Measurements from ENCODE around the gene SMIM41.

SMIM41 gene

DNA sequence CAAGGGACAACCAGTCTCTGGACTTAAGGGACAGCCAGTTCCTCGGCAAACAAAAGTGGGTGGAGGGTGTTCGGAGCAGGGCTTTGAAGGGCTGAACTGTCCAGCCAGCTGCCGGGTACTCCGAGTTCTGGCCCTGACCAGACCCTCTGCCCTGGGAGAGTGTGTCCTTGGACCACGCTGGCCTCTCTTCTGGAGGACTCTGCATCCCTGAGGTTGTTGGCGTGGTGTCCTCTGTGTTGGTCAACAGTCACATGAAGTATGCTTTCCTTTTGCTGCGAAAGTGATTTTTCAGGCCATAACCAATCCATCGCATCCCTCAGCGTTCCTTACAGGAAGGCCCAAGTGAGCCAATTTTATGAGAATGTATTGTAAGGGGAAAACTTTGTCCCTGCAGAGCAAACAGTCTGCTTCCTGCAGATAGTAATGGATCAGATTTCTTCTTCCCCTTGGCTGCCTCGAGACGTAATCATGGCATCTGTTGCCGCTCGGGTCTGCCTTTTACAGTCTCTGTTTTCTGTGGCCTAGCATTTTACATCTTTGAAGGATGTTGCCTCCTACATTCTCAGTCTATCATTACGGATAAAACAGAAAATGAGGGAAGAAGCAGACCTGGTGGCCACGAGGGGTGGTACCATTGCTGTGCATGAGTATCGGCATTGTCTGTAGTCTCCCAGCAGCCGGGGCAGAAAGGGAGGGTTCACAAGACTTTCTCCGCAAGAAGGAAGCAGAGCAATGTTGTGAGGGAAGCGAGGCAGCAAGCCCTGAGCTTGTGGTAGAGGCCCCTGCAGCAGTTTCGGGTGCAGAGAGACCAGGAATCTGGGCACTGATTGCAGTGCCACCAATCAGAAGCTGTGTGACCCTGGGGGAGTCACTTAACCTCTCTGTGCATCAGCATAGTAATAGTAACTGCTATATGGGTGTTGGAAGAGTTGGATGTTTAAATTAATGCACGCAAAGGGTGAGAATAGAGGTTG lies 47.4 kb downstream of the SMIM41 start:
- no peak overlapping the region for H2AFZ ChIP-seq (ENCODE audit: insufficient read depth, low read length, poor library complexity)
- no peak overlapping the region for H3K4me3 ChIP-seq (ENCODE audit: low read depth, low read length)
- no peak overlapping the region for H3K27ac ChIP-seq (ENCODE audit: low read depth, low read length)
- DNase-seq: no peak
- no peaks in the 10 kb centered on the region for H3K36me3 ChIP-seq (ENCODE audit: control insufficient read depth in 1 of 2, insufficient read depth in 2 of 2, low read length in 2 of 2)
- no peak overlapping the region for H3K9ac ChIP-seq (ENCODE audit: low read length)
- H3K27me3 ChIP-seq (ENCODE audit: insufficient read depth, low read length): no peaks in the 10 kb centered on the region
- no peak overlapping the region for H3K23ac ChIP-seq (ENCODE audit: low read length)
- H2BK5ac ChIP-seq (ENCODE audit: low read depth, low read length, poor library complexity): no peak overlapping the region
- H3K4ac ChIP-seq (ENCODE audit: low read depth, low read length): no peak overlapping the region
- no peak overlapping the region for H4K8ac ChIP-seq (ENCODE audit: low read depth, low read length)
- H3K79me2 ChIP-seq (ENCODE audit: control insufficient read depth, insufficient read depth, low read length, poor library complexity): no peaks in the 10 kb centered on the region
- H3K14ac ChIP-seq (ENCODE audit: low read length): no peak overlapping the region
- no peak overlapping the region for H3K18ac ChIP-seq (ENCODE audit: low read length)
- H2BK12ac ChIP-seq (ENCODE audit: low read length): no peak overlapping the region
- peaks cover 4% of the 10 kb centered on the region for H3K9me3 ChIP-seq (ENCODE audit: insufficient read depth, low read depth, low read length)
- no peak overlapping the region for H2AK5ac ChIP-seq (ENCODE audit: low read length)
- WGBS (ENCODE audit: extremely low coverage, insufficient coverage, insufficient read length): no CpG with 5 or more reads among the region's 21 CpGs
- no peak overlapping the region for H3K4me2 ChIP-seq (ENCODE audit: low read length)
- no peak overlapping the region for H4K12ac ChIP-seq (ENCODE audit: low read depth, low read length)
- peaks cover 10 to 14% of the 10 kb centered on the region in 2 experiments for H3K4me1 ChIP-seq (ENCODE audit: control insufficient read depth in 1 of 2, insufficient read depth in 2 of 2, low read length in 2 of 2)
- H3K79me1 ChIP-seq (ENCODE audit: low read length): no peaks in the 10 kb centered on the region
- no peak overlapping the region for H2BK120ac ChIP-seq (ENCODE audit: insufficient read depth, low read length, poor library complexity)
- H4K91ac ChIP-seq (ENCODE audit: low read depth, low read length): no peak overlapping the region

DNA sequence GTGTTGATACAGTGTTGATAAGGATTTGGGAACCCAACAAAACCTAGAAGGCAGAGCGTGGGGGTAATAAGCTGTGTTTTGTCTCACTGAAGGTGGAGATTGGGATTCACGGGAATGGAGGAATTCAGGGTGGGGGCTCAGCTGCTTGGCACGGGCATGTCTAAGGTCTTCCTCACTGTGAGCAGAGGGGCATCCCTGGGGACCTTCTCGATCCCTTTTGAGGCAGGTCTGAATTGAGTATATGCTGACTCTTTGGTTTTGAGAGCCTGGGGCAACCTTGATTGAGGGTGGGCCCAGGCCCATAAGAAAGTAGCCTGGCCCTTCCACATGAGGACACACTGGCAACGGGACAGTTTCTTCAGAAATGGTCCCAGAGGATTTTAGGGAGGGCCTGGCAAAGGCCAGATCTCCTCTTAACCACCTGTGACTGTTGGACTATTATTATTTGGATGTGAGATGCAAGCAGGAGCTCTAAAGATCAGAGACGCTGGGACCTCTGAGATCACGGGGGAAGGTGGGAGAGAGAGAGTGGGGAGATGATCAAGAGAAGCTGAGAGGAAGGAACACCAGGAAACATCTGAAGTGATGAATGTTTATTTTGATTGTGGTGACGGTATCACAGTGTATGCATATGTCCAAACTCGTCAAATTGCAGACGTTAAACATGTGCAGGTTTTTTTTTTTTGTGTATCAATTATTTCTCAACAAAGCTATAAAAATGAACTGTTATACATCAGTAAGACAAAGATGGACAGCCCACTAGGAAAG lies 48.4 kb downstream of the SMIM41 start:
- no peak overlapping the region for H2BK120ac ChIP-seq (ENCODE audit: insufficient read depth, low read length, poor library complexity)
- H2AFZ ChIP-seq (ENCODE audit: insufficient read depth, low read length, poor library complexity): no peak overlapping the region
- peaks cover 10 to 14% of the 10 kb centered on the region in 2 experiments for H3K4me1 ChIP-seq (ENCODE audit: control insufficient read depth in 1 of 2, insufficient read depth in 2 of 2, low read length in 2 of 2)
- H3K4me2 ChIP-seq (ENCODE audit: low read length): no peak overlapping the region
- no peaks in the 10 kb centered on the region for H3K79me1 ChIP-seq (ENCODE audit: low read length)
- no peak overlapping the region for H3K4ac ChIP-seq (ENCODE audit: low read depth, low read length)
- H3K18ac ChIP-seq (ENCODE audit: low read length): no peak overlapping the region
- no peak overlapping the region for H3K23ac ChIP-seq (ENCODE audit: low read length)
- no peak overlapping the region for H4K12ac ChIP-seq (ENCODE audit: low read depth, low read length)
- no peak overlapping the region for H3K14ac ChIP-seq (ENCODE audit: low read length)
- DNase-seq: no peak
- H3K9me3 ChIP-seq (ENCODE audit: insufficient read depth, low read depth, low read length): peaks cover 4% of the 10 kb centered on the region
- no CpG with 5 or more reads among the region's 10 CpGs for WGBS (ENCODE audit: extremely low coverage, insufficient coverage, insufficient read length)
- H2AK5ac ChIP-seq (ENCODE audit: low read length): no peak overlapping the region
- H3K79me2 ChIP-seq (ENCODE audit: control insufficient read depth, insufficient read depth, low read length, poor library complexity): no peaks in the 10 kb centered on the region
- H3K4me3 ChIP-seq (ENCODE audit: low read depth, low read length): no peak overlapping the region
- H2BK5ac ChIP-seq (ENCODE audit: low read depth, low read length, poor library complexity): no peak overlapping the region
- H4K8ac ChIP-seq (ENCODE audit: low read depth, low read length): no peak overlapping the region
- no peak overlapping the region for H4K91ac ChIP-seq (ENCODE audit: low read depth, low read length)
- H3K36me3 ChIP-seq (ENCODE audit: control insufficient read depth in 1 of 2, insufficient read depth in 2 of 2, low read length in 2 of 2): no peaks in the 10 kb centered on the region
- no peak overlapping the region for H2BK12ac ChIP-seq (ENCODE audit: low read length)
- no peaks in the 10 kb centered on the region for H3K27me3 ChIP-seq (ENCODE audit: insufficient read depth, low read length)
- no peak overlapping the region for H3K9ac ChIP-seq (ENCODE audit: low read length)
- no peak overlapping the region for H3K27ac ChIP-seq (ENCODE audit: low read depth, low read length)

DNA sequence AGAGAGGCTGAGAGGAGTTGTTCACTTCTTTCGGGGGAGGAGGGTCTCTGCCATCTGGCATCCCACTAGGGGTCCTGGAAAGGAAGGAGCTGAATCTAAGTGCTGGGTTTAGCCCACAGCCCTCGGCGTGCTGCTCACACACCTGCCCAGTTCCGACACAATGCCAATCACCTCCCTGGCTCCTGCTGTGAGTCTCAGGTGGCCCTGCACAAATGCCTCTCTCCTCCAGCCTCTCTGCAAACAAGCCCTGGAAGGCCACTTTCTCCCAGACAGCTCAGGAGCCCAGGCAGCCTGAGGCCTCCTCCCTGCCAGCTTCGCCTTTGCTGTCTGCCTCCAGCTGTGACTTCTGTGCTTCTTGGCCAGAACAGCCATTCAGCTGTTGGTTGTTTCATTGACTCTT lies 51.2 kb downstream of the SMIM41 start:
- WGBS (ENCODE audit: extremely low coverage, insufficient coverage, insufficient read length): no CpG with 5 or more reads among the region's 5 CpGs
- no peak overlapping the region for H3K27ac ChIP-seq (ENCODE audit: low read depth, low read length)
- DNase-seq: no peak
- H3K27me3 ChIP-seq (ENCODE audit: insufficient read depth, low read length): no peaks in the 10 kb centered on the region
- H2BK5ac ChIP-seq (ENCODE audit: low read depth, low read length, poor library complexity): no peak overlapping the region
- H3K36me3 ChIP-seq (ENCODE audit: control insufficient read depth in 1 of 2, insufficient read depth in 2 of 2, low read length in 2 of 2): no peaks in the 10 kb centered on the region
- peaks cover 4% of the 10 kb centered on the region for H3K9me3 ChIP-seq (ENCODE audit: insufficient read depth, low read depth, low read length)
- H2AFZ ChIP-seq (ENCODE audit: insufficient read depth, low read length, poor library complexity): no peak overlapping the region
- H4K8ac ChIP-seq (ENCODE audit: low read depth, low read length): no peak overlapping the region
- no peak overlapping the region for H2AK5ac ChIP-seq (ENCODE audit: low read length)
- H2BK120ac ChIP-seq (ENCODE audit: insufficient read depth, low read length, poor library complexity): no peak overlapping the region
- H3K4me2 ChIP-seq (ENCODE audit: low read length): no peak overlapping the region
- no peak overlapping the region for H4K91ac ChIP-seq (ENCODE audit: low read depth, low read length)
- no peak overlapping the region for H3K4ac ChIP-seq (ENCODE audit: low read depth, low read length)
- H3K9ac ChIP-seq (ENCODE audit: low read length): no peak overlapping the region
- H3K23ac ChIP-seq (ENCODE audit: low read length): no peak overlapping the region
- H2BK12ac ChIP-seq (ENCODE audit: low read length): no peak overlapping the region
- no peak overlapping the region for H3K18ac ChIP-seq (ENCODE audit: low read length)
- no peaks in the 10 kb centered on the region for H3K79me2 ChIP-seq (ENCODE audit: control insufficient read depth, insufficient read depth, low read length, poor library complexity)
- H3K14ac ChIP-seq (ENCODE audit: low read length): no peak overlapping the region
- H4K12ac ChIP-seq (ENCODE audit: low read depth, low read length): no peak overlapping the region
- peaks cover 7 to 11% of the 10 kb centered on the region in 2 experiments for H3K4me1 ChIP-seq (ENCODE audit: control insufficient read depth in 1 of 2, insufficient read depth in 2 of 2, low read length in 2 of 2)
- no peaks in the 10 kb centered on the region for H3K79me1 ChIP-seq (ENCODE audit: low read length)
- no peak overlapping the region for H3K4me3 ChIP-seq (ENCODE audit: low read depth, low read length)

DNA sequence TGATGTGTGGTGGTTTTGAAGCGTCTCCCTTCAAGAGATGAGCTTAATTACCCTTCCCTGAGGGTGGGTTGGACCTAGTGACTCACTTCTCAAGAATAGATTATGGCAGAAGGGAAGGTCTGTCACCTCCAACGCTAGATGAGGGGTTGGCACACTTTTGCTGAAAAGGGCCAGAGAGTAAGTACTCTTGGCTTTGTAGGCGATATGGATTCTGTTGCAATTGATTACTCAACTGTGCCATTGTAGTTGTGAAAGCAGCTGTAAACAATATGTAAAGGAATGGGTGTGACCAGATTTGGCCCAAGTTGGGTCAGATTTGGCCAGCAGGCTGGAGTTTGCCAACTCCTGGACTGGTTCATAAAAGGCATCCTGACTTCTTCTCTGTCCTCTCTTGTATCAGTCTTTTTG lies 53.3 kb downstream of the SMIM41 start:
- no peaks in the 10 kb centered on the region for H3K4me1 ChIP-seq (ENCODE audit: control insufficient read depth in 1 of 2, insufficient read depth in 2 of 2, low read length in 2 of 2)
- H4K91ac ChIP-seq (ENCODE audit: low read depth, low read length): no peak overlapping the region
- no peak overlapping the region for H3K4ac ChIP-seq (ENCODE audit: low read depth, low read length)
- H3K14ac ChIP-seq (ENCODE audit: low read length): no peak overlapping the region
- H4K8ac ChIP-seq (ENCODE audit: low read depth, low read length): no peak overlapping the region
- no peak overlapping the region for H3K9ac ChIP-seq (ENCODE audit: low read length)
- H2BK12ac ChIP-seq (ENCODE audit: low read length): no peak overlapping the region
- H3K27me3 ChIP-seq (ENCODE audit: insufficient read depth, low read length): no peaks in the 10 kb centered on the region
- no peak overlapping the region for H2AK5ac ChIP-seq (ENCODE audit: low read length)
- H3K27ac ChIP-seq (ENCODE audit: low read depth, low read length): no peak overlapping the region
- no peak overlapping the region for H3K4me3 ChIP-seq (ENCODE audit: low read depth, low read length)
- no CpG with 5 or more reads among the region's 3 CpGs for WGBS (ENCODE audit: extremely low coverage, insufficient coverage, insufficient read length)
- H3K4me2 ChIP-seq (ENCODE audit: low read length): no peak overlapping the region
- H2BK120ac ChIP-seq (ENCODE audit: insufficient read depth, low read length, poor library complexity): no peak overlapping the region
- H3K79me1 ChIP-seq (ENCODE audit: low read length): no peaks in the 10 kb centered on the region
- H3K23ac ChIP-seq (ENCODE audit: low read length): no peak overlapping the region
- H4K12ac ChIP-seq (ENCODE audit: low read depth, low read length): no peak overlapping the region
- no peak overlapping the region for H2BK5ac ChIP-seq (ENCODE audit: low read depth, low read length, poor library complexity)
- no peak overlapping the region for H2AFZ ChIP-seq (ENCODE audit: insufficient read depth, low read length, poor library complexity)
- no peaks in the 10 kb centered on the region for H3K79me2 ChIP-seq (ENCODE audit: control insufficient read depth, insufficient read depth, low read length, poor library complexity)
- no peak for DNase-seq
- peaks cover 4% of the 10 kb centered on the region for H3K9me3 ChIP-seq (ENCODE audit: insufficient read depth, low read depth, low read length)
- no peaks in the 10 kb centered on the region for H3K36me3 ChIP-seq (ENCODE audit: control insufficient read depth in 1 of 2, insufficient read depth in 2 of 2, low read length in 2 of 2)
- no peak overlapping the region for H3K18ac ChIP-seq (ENCODE audit: low read length)

Measured in trophoblast cell (in vitro differentiated cells and primary cell).